Neuron (in vitro differentiated cells): ENCODE data around the gene SKP2.
"Not testable (repeated sequence)": the region's sequence is repeated elsewhere in the genome, so short reads cannot be mapped to it uniquely, and the experiment has no call there.

Experiments
- H2AFZ ChIP-seq: one replicate; pipeline ENCODE4 v1.6.1; 2013; ENCODE audit warnings: low read depth, mild to moderate bottlenecking, inconsistent platforms, low read length, moderate library complexity
- H3K27me3 ChIP-seq: one replicate; pipeline ENCODE4 v1.6.1; 2013; ENCODE audit warnings: low read length; ENCODE audit not compliant: insufficient read depth
- H3K36me3 ChIP-seq: one replicate; pipeline ENCODE4 v1.6.1; 2013; ENCODE audit warnings: low read length; ENCODE audit not compliant: insufficient read depth
- H3K4me1 ChIP-seq: one replicate; pipeline ENCODE4 v1.6.1; 2013; ENCODE audit warnings: low read length; ENCODE audit not compliant: insufficient read depth
- H3K4me3 ChIP-seq: 2 replicates; pipeline ENCODE4 v1.5.1; 2013; ENCODE audit warnings: mild to moderate bottlenecking, low read length, moderate library complexity
- H3K9me3 ChIP-seq: one replicate; pipeline ENCODE4 v1.6.1; 2013; ENCODE audit warnings: low read length

The SKP2 gene

DNA sequence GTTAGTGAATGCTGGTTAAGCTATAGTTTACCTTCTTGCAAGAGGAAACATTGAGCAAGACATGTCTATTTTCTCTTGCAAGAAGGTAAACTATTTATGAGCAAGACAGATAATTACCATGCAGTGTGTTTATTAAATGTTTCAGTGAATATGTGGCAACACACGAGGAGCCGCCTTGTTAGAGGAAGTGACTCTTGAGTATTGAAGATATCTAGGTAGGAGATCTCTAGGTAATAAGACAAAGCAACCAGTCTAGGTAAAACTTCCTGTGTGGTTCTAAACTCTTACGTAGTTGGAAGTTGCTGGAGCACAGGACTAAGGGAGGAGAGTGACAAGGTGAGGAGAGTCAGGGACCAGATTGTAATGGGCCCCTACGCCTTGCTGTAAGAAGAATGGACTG, 16.8 kb downstream of the SKP2 start:
- Histone ChIP-seq H2AFZ (no peak overlapping the region), H3K27me3 (no peaks in the 10 kb centered on the region), H3K4me3 (no peak overlapping the region), H3K9me3 (no peaks in the 10 kb centered on the region), H3K4me1 (no peaks in the 10 kb centered on the region), H3K36me3 (peaks cover 91% of the 10 kb centered on the region)

DNA sequence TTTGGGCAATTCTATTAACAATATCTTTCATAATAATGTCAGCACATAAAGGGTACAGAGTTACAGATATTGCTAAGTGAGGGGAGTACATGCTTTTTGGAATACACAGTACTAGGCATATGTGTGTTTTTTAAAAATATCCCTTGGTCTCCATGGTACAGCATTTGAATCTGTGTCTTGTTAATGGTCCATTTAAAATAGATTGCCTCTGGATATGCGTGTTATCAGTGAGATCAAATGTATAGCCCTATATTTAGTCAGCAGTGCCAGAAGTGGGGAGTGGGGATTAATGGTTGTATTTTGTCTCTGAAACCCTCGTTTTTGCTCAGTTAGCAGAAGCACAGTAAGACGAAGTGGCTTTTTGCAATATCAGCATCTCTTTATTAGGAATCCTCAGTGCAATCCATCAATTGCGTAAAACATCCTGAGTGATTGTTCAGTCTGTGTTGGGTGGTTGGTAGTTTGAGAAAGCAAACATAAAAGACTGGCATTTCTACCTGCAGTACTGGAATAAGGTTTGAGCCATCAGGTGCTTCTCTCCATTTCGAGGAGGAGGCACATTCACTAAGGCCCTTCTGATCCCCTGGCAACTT, 19.0 kb downstream of the SKP2 start:
- no peaks in the 10 kb centered on the region for H3K9me3 ChIP-seq
- no peaks in the 10 kb centered on the region for H3K27me3 ChIP-seq
- no peak overlapping the region for H3K4me3 ChIP-seq
- H3K36me3 ChIP-seq: peaks cover 88% of the 10 kb centered on the region
- H3K4me1 ChIP-seq: no peaks in the 10 kb centered on the region
- H2AFZ ChIP-seq: no peak overlapping the region

DNA sequence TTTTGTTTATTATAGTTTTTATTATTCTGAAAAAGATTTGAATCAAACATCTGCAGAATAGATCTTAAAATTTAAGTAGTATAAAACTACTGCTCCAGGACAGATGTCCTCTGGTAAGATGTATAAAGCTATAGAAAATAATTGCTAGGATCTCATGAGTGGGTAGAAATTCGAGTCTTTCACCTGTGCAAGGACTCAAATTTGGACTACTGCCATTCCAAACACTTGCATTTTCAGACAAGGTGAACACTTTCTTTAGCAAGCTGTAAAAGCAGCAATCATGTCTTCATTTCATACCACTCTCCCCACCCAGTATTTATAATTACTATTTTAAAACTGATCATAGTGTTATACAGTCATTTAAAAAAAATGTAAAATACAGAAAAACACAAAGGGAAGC, 20.7 kb downstream of the SKP2 start:
- Histone ChIP-seq H3K27me3 (no peaks in the 10 kb centered on the region), H2AFZ (no peak overlapping the region), H3K4me1 (peaks cover under 1% of the 10 kb centered on the region), H3K9me3 (no peaks in the 10 kb centered on the region), H3K4me3 (no peak overlapping the region), H3K36me3 (peaks cover 85% of the 10 kb centered on the region)

DNA sequence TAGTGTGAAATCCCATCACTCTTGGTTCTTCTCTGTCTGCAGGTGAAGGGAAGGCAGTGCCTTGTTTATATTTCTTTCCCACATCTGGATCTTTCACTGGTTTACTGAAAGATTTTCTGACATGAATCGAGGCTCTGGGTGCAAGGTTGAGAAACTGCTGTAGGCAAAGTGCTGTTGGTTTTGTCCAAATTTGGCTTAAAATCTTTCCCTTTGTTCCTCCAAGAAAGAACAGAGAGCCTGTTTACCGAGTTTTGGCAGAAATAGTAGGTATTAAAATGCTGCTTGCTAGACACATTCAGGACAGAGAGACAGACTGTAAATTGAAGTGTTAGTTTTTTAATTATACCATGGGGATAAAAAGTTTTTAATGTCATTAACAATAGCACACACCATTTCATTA, 21.5 kb downstream of the SKP2 start:
- Histone ChIP-seq H3K36me3 (peaks cover 81% of the 10 kb centered on the region), H3K9me3 (no peaks in the 10 kb centered on the region), H3K4me1 (peaks cover 5% of the 10 kb centered on the region), H3K27me3 (no peaks in the 10 kb centered on the region), H2AFZ (no peak overlapping the region), H3K4me3 (no peak overlapping the region)

DNA sequence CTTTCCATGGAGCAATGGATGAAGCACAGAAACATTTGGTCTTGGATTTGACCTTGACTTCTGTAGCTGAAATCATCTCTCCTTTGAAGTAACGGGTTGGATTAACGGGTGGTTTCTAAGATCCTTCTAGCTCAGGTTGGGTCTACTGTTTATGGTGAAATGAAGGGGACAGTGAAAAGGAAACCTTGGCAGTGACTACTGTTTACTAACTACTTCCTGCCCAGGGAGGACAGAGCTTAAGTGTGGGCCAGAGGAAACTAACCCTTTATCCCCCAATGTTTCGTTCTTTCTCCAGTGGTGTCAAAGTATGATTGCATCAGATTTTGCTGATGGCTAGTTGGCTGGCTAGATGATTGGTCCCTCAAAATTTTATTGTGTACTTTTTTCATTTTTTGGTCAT, 22.2 kb downstream of the SKP2 start:
- Histone ChIP-seq H3K4me1 (peaks cover 8% of the 10 kb centered on the region), H3K36me3 (peaks cover 80% of the 10 kb centered on the region), H3K27me3 (no peaks in the 10 kb centered on the region), H3K9me3 (no peaks in the 10 kb centered on the region), H2AFZ (no peak overlapping the region), H3K4me3 (no peak overlapping the region)

DNA sequence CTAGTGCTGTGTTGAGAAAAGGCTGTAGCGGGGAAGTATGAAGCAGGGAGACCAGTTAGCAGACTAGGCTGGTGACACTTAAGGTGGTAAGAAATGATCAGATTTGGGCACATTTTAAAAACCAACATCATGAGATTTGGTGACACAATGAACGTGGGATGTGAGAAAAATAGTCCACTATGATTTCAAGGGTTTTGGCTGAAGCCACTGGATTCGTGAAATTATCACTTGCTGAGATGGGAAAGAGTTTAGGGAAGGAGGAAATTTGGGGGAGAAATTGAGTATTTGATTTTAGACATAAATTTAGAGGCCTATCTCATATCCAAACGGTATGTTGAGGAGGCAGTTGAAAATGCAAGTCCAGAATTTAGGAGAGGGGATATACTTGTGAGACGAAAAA, 23.1 kb downstream of the SKP2 start:
- Histone ChIP-seq H3K4me3 (no peak overlapping the region), H2AFZ (no peak overlapping the region), H3K27me3 (no peaks in the 10 kb centered on the region), H3K4me1 (peaks cover 8% of the 10 kb centered on the region), H3K9me3 (no peaks in the 10 kb centered on the region), H3K36me3 (peaks cover 78% of the 10 kb centered on the region)

DNA sequence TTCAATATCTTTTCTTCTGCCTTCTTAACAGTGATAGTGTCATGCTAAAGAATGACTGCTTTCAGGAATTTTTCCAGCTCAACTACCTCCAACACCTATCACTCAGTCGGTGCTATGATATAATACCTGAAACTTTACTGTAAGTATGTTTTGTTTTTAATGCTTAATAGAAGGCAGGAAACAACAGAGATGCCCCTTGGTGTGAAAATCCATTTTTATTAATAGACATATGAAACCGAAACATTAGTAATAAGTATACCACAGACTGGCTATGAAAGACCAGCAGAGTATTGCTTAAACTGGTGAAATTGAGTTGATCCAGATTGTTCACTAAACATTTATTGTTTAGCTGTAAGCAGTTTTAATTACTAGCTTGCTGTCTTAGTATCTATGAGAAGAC, 25.2 kb downstream of the SKP2 start:
- Histone ChIP-seq H3K36me3 (peaks cover 79% of the 10 kb centered on the region), H3K9me3 (no peaks in the 10 kb centered on the region)

DNA sequence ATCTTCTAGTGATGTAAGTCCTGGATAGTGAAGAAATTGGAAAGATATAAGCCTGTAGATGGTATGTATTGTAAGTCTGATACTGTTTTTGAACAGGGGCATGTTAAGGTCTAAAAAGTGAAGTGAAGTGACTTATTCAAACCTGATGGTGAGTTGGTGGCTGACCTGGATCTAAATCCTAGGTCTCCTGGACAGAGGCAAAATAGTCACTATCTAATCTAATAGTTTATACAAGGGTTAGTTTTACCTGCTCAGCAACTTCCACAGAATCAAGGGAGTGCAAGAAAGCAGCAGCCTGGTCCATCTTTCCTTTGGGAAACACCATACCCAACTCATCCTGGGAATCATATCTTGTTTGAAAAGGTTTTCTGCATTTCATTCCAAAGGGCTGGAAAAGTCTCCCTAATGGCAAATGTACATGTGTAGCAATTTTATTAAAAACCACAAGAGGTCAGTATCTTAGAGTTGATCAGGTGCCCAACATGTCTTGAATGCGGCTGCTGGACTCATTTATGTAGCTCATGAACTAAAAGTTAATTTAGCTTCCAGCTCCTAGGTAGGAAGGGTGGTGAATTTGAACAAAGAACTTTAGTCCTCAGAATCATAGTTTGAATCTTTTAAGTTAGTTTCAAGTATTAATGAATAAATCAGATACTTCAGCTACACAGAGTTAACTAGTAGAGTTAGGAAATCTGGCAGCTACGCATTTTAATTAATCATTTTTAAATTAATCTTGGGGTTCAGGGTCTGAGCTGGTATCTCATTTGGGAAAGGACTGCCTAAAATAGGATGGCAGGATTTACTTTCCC, 26.0 kb downstream of the SKP2 start:
- no peaks in the 10 kb centered on the region for H3K9me3 ChIP-seq
- peaks cover 79% of the 10 kb centered on the region for H3K36me3 ChIP-seq
- no peaks in the 10 kb centered on the region for H3K27me3 ChIP-seq

More for the DNA sequence above, 25.2 kb downstream of the SKP2 start:
- H2AFZ ChIP-seq: no peak overlapping the region
- H3K27me3 ChIP-seq: no peaks in the 10 kb centered on the region
- peaks cover 8% of the 10 kb centered on the region for H3K4me1 ChIP-seq
- H3K4me3 ChIP-seq: no peak overlapping the region

DNA sequence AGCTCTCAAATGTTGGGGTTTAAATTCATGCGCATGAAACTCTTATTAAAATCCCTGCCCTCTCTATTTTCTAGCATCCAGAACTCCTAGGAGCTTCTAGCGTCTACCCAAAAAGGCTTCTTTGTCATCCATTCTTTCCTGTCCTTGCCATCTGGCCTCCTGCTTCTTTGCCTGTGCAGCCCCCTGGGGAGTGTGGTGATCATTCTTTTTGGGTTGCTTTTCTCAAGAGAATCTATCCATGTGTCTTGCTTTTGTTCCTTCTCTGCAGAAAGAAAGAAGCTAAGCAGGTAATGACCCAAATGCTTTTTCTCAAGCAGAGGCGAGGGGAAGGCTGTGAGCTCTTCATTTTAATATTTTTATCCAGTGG, 26.6 kb downstream of the SKP2 start:
- Histone ChIP-seq H2AFZ (no peak overlapping the region), H3K36me3 (peaks cover 74% of the 10 kb centered on the region), H3K9me3 (no peaks in the 10 kb centered on the region), H3K27me3 (no peaks in the 10 kb centered on the region), H3K4me1 (peaks cover 8% of the 10 kb centered on the region), H3K4me3 (no peak overlapping the region)

More for the DNA sequence above, 26.0 kb downstream of the SKP2 start:
- Histone ChIP-seq H2AFZ (no peak overlapping the region), H3K4me1 (peaks cover 8% of the 10 kb centered on the region), H3K4me3 (no peak overlapping the region)

DNA sequence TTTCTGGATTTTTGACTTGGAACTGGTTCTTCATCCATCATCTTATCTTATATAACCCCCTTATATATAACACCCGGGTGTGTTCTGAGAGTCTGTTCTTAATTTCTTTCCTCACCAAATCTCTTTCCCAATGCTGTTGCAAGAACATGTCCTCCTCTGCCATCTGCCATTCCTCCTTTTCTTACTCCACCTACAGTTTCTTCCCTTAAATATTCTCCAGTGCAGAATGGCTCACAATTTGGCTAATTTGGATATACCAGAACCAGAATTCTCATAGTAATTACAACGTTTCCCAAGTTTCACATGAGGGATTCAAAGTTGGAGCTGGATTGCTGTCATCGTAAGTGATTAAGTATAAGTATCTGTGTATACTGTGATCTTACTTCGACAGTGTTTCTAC, 28.0 kb downstream of the SKP2 start:
- no peak overlapping the region for H3K4me3 ChIP-seq
- H3K4me1 ChIP-seq: peaks cover 8% of the 10 kb centered on the region
- no peaks in the 10 kb centered on the region for H3K9me3 ChIP-seq
- peaks cover 65% of the 10 kb centered on the region for H3K36me3 ChIP-seq
- H2AFZ ChIP-seq: no peak overlapping the region
- no peaks in the 10 kb centered on the region for H3K27me3 ChIP-seq

DNA sequence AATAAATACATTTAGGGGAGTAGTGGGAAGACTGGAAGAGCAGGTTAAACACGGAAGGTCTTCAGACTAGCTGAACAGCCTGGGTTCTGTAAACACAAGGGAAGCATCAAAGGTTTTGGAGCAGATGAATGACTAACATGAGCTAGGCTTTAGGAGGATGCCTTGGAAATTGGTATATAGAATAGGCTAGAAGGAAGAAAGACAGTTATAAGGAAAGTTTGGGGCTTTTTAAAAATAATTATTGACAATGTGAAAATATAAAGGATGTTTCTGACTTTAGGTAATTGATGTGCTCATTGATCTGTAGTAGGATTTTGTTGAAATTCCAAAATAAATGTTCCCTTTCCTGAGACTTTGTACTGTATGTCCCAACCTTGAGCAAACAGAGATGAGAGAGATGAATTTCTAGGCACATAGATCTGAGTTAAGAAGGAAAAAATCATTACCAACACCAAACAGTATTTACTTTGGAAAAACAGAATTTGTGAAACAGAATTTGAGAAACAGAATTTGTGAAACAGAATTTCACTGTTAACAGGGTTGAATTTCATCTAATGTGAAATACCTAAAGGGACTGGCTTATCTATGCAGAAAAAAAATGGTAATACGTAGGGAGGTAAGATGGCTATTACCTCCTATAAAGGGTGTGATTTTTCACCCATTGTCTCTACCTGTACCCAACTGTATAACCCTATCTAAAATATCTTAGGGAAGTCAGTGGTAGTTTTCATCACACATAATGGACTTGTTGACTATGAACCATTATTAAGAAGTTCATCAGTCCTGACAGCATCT, 28.8 kb downstream of the SKP2 start:
- H3K4me1 ChIP-seq: peaks cover 8% of the 10 kb centered on the region
- peaks cover 60% of the 10 kb centered on the region for H3K36me3 ChIP-seq
- no peaks in the 10 kb centered on the region for H3K9me3 ChIP-seq
- H2AFZ ChIP-seq: no peak overlapping the region
- no peak overlapping the region for H3K4me3 ChIP-seq
- H3K27me3 ChIP-seq: no peaks in the 10 kb centered on the region

DNA sequence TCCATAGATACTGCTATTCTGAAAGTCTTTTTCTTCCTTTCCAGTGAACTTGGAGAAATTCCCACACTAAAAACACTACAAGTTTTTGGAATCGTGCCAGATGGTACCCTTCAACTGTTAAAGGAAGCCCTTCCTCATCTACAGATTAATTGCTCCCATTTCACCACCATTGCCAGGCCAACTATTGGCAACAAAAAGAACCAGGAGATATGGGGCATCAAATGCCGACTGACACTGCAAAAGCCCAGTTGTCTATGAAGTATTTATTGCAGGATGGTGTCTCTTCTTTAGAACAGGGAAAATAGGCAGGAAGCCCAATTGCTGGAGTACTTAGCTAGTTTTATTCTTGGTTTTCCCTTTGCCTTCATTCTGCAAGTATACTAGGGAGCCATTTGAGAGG, 29.9 kb downstream of the SKP2 start:
- Histone ChIP-seq H3K4me1 (peaks cover 8% of the 10 kb centered on the region), H3K9me3 (no peaks in the 10 kb centered on the region), H3K36me3 (peaks cover 58% of the 10 kb centered on the region), H3K27me3 (no peaks in the 10 kb centered on the region), H3K4me3 (no peak overlapping the region), H2AFZ (no peak overlapping the region)

DNA sequence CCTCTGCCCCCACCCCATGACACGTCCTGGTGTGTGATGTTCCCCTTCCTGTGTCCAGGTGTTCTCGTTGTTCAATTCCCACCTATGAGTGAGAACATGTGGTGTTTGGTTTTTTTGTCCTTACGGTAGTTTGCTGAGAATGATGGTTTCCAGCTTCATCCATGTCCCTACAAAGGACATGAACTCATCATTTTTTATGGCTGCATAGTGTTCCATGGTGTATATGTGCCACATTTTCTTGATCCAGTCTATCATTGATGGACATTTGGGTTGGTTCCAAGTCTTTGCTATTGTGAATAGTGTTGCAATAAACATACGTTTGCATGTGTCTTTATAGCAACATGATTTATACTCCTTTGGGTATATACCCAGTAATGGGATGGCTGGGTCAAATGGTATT, 32.5 kb downstream of the SKP2 start:
- H3K4me1 ChIP-seq, H3K27me3 ChIP-seq, H3K9me3 ChIP-seq, H2AFZ ChIP-seq, H3K4me3 ChIP-seq: not testable (repeated sequence)
- H3K36me3 ChIP-seq: peaks cover 39% of the 10 kb centered on the region
